Measurements from ENCODE around the gene SF3B2. TPM values are rescaled to one million over a fixed set of nuclear protein-coding genes. Genes with fewer than 3 reads are reported as not detected.

The SF3B2 gene
- total RNA-seq, 1 donor from 2014 or later: 216 TPM

DNA sequence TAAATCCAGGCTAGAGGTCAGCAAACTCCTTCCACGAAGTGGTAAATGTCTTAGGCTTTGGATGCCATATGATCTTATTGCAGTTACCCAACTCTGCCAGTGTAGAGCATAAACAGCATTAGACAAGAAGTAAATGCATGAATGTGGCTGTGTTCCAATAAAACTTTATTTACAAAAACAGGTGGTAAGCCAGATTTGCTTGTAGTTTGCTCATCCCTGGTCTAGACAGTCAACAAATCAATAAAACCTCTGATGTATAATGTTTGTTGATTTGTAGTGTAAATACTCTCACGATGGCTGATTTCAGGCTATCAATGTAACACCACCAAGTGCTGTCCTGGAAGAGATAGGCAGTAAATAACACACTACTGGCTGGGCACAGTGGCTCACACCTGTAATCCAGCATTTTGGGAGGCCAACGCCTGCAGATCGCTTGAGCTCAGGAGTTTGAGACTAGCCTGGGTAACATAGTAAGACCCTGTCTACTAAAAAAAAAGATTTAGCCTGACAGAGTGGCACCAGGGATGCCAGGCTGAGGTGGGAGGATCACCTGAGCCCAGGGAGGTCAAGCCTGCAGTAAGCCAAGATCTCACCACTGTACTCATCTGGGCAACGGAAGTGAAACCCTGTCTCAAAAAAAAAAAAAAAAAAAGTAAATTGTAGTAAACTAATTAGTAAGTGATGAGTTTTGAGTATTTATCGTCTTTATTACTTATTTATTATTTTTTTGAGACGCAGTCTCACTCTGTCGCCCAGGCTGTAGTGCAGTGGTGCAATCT is 19.0 kb upstream of the SF3B2 start:
- Mint-ChIP-seq H3K4me1 (ENCODE audit: low read depth) (no peaks in the 10 kb centered on the region), H3K9me3 (ENCODE audit: low read depth) (peaks cover 5% of the 10 kb centered on the region), H3K27me3 (peaks cover 9% of the 10 kb centered on the region), H3K36me3 (ENCODE audit: insufficient read depth) (no peaks in the 10 kb centered on the region), H3K4me3 (ENCODE audit: low read depth) (no peak overlapping the region), H3K27ac (no peak overlapping the region)
- TF ChIP-seq, protein P1, sequence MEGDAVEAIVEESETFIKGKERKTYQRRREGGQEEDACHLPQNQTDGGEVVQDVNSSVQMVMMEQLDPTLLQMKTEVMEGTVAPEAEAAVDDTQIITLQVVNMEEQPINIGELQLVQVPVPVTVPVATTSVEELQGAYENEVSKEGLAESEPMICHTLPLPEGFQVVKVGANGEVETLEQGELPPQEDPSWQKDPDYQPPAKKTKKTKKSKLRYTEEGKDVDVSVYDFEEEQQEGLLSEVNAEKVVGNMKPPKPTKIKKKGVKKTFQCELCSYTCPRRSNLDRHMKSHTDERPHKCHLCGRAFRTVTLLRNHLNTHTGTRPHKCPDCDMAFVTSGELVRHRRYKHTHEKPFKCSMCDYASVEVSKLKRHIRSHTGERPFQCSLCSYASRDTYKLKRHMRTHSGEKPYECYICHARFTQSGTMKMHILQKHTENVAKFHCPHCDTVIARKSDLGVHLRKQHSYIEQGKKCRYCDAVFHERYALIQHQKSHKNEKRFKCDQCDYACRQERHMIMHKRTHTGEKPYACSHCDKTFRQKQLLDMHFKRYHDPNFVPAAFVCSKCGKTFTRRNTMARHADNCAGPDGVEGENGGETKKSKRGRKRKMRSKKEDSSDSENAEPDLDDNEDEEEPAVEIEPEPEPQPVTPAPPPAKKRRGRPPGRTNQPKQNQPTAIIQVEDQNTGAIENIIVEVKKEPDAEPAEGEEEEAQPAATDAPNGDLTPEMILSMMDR (IDR thresholded peaks at IDR 0.05; ENCODE audit: unreplicated experiment): no peak
- DNase-seq (ENCODE audit: low spot score, unreplicated experiment): no peak

DNA sequence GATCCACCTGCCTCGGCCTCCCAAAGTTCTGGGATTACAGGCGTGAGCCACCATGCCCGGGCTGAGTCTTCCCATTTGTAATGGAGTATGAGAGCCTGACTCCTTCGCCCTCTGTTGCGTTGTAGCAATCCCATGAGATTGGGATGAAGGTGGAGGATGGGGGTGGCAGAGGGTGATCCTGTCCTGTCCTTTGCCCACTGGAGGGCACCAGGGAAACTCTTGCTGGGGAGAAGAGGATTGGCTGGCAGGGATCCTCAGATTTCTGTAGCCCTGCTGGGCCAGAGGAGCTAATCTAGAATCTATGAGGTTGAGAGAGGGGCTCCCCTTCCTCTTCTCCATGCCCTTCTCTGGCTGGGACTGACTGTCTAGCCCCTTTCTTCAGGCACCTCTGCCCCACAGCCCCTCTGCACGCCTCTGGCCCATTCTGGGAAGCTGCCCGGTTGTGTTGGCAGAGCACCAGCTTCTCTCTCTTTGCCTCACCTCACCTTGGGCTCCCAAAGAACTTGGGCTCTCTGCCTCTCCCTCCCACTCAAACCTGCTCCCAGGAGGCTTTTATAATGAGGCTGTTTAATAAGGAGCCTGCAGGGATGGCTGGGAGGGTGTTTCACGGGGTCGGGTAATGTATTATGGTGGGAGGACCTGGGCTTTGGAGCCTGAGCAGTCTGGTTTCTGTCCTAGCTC is 16.4 kb upstream of the SF3B2 start:
- Mint-ChIP-seq H3K4me3 (ENCODE audit: low read depth) (no peak overlapping the region), H3K4me1 (ENCODE audit: low read depth) (no peaks in the 10 kb centered on the region), H3K36me3 (ENCODE audit: insufficient read depth) (no peaks in the 10 kb centered on the region), H3K27me3 (peaks cover 7% of the 10 kb centered on the region), H3K9me3 (ENCODE audit: low read depth) (peaks cover 5% of the 10 kb centered on the region), H3K27ac (no peak overlapping the region)
- no peak for DNase-seq (ENCODE audit: low spot score, unreplicated experiment)
- TF ChIP-seq, protein P1 (IDR thresholded peaks at IDR 0.05; ENCODE audit: unreplicated experiment): no peak

- Mint-ChIP-seq H3K9me3 (ENCODE audit: low read depth) (peaks cover 5% of the 10 kb centered on the region), H3K27ac (no peak overlapping the region), H3K36me3 (ENCODE audit: insufficient read depth) (no peaks in the 10 kb centered on the region), H3K4me3 (ENCODE audit: low read depth) (no peak overlapping the region), H3K4me1 (ENCODE audit: low read depth) (no peaks in the 10 kb centered on the region), H3K27me3 (peaks cover 7% of the 10 kb centered on the region)
- no peak for DNase-seq (ENCODE audit: low spot score, unreplicated experiment)
- TF ChIP-seq, protein P1 (IDR thresholded peaks at IDR 0.05; ENCODE audit: unreplicated experiment): no peak
Observed at GRCh38 chr11:66036334-66036710, 15.8 kb upstream of the SF3B2 start.

GRCh38 chr11:66037327-66037726 is 14.8 kb upstream of the SF3B2 start:
- TF ChIP-seq, protein P1 (IDR thresholded peaks at IDR 0.05; ENCODE audit: unreplicated experiment): no peak
- no peak overlapping the region for H3K4me3 Mint-ChIP-seq (ENCODE audit: low read depth)
- peaks cover 7% of the 10 kb centered on the region for H3K27me3 Mint-ChIP-seq

GRCh38 chr11:66039765-66040164 is 12.4 kb upstream of the SF3B2 start:
- H3K36me3 Mint-ChIP-seq (ENCODE audit: insufficient read depth): no peaks in the 10 kb centered on the region
- DNase-seq (ENCODE audit: low spot score, unreplicated experiment): no peak
- H3K4me3 Mint-ChIP-seq (ENCODE audit: low read depth): no peak overlapping the region
- TF ChIP-seq, protein P1 (IDR thresholded peaks at IDR 0.05; ENCODE audit: unreplicated experiment): no peak
- H3K27me3 Mint-ChIP-seq: peaks cover 4% of the 10 kb centered on the region
- peaks cover 5% of the 10 kb centered on the region for H3K9me3 Mint-ChIP-seq (ENCODE audit: low read depth)
- no peak overlapping the region for H3K27ac Mint-ChIP-seq
- H3K4me1 Mint-ChIP-seq (ENCODE audit: low read depth): peaks cover 2% of the 10 kb centered on the region

More at GRCh38 chr11:66037327-66037726, 14.8 kb upstream of the SF3B2 start:
- Mint-ChIP-seq H3K36me3 (ENCODE audit: insufficient read depth) (no peaks in the 10 kb centered on the region), H3K9me3 (ENCODE audit: low read depth) (peaks cover 5% of the 10 kb centered on the region), H3K4me1 (ENCODE audit: low read depth) (no peaks in the 10 kb centered on the region), H3K27ac (no peak overlapping the region)
- no peak for DNase-seq (ENCODE audit: low spot score, unreplicated experiment)
